GM19239 (cell line): ENCODE results near the gene ALKAL2.

Source experiments
- DNase-seq: peaks from one replicate; pipeline ENCODE4 v3.0.0; 2011; ENCODE audit warnings: low spot score; ENCODE audit not compliant: insufficient read length
- FAIRE-seq: peaks from 2 replicates; lab custom pipeline; 2011; peaks lifted over from hg19 to GRCh38; lab: Jason Lieb, UNC

The ALKAL2 gene

GRCh38 chr2:274503-274902, 13.4 kb downstream of the ALKAL2 start:
- FAIRE-seq (no peak), DNase-seq (no peak)

GRCh38 chr2:273333-273732, 14.6 kb downstream of the ALKAL2 start:
- DNase-seq (no peak), FAIRE-seq (no peak)

- DNase-seq, result no peak
- FAIRE-seq, result no peak
These were observed 16.0 kb downstream of the ALKAL2 start for GRCh38 chr2:271917-272316.

GRCh38 chr2:270861-271260, 17.0 kb downstream of the ALKAL2 start:
- no peak for DNase-seq
- FAIRE-seq, result no peak

GRCh38 chr2:269356-270030, 18.4 kb downstream of the ALKAL2 start:
- FAIRE-seq (no peak), DNase-seq (no peak)

- DNase-seq, result no peak
- FAIRE-seq, result no peak
These were observed 19.6 kb downstream of the ALKAL2 start for GRCh38 chr2:268323-268722.

- DNase-seq, result peak; percentile 95
- FAIRE-seq, result peak; percentile 88
These were observed 23.1 kb downstream of the ALKAL2 start, which contains the start of gene ACP1 for GRCh38 chr2:264493-265468. Gene ACP1, plus strand, starts transcription at chr2:264947. Its CDS starts 18 bp downstream, at chr2:264965.

- no peak for FAIRE-seq
These were observed 24.0 kb downstream of the ALKAL2 start, which contains the start of gene SH3YL1 for GRCh38 chr2:263774-264492. Gene SH3YL1, minus strand, starts transcription at chr2:264032. Its CDS starts 48 bp downstream, at chr2:263984.

GRCh38 chr2:263022-263738, 24.7 kb downstream of the ALKAL2 start:
- FAIRE-seq, result no peak
- DNase-seq, result no peak

More at GRCh38 chr2:263774-264492, 24.0 kb downstream of the ALKAL2 start, which contains the start of gene SH3YL1:
- peak; percentile 35 for DNase-seq

GRCh38 chr2:262117-262516, 25.8 kb downstream of the ALKAL2 start:
- FAIRE-seq (no peak), DNase-seq (no peak)

- no peak for FAIRE-seq
- DNase-seq, result no peak
These were observed 27.3 kb downstream of the ALKAL2 start for GRCh38 chr2:260507-261161.

- no peak for FAIRE-seq
- DNase-seq, result no peak
These were observed 28.0 kb downstream of the ALKAL2 start for GRCh38 chr2:259789-260331.

- no peak for FAIRE-seq
- DNase-seq, result no peak
These were observed 29.0 kb downstream of the ALKAL2 start for GRCh38 chr2:258933-259332.

GRCh38 chr2:257842-258241, 30.0 kb downstream of the ALKAL2 start:
- FAIRE-seq, result no peak
- no peak for DNase-seq

GRCh38 chr2:257429-257828, 30.5 kb downstream of the ALKAL2 start:
- FAIRE-seq, result no peak

GRCh38 chr2:256094-256493, 31.8 kb downstream of the ALKAL2 start:
- DNase-seq (no peak), FAIRE-seq (no peak)

More at GRCh38 chr2:257429-257828, 30.5 kb downstream of the ALKAL2 start:
- no peak for DNase-seq

- FAIRE-seq (no peak), DNase-seq (no peak)
These were observed 32.7 kb downstream of the ALKAL2 start for GRCh38 chr2:255195-255594.

- DNase-seq, result no peak
- no peak for FAIRE-seq
These were observed 33.6 kb downstream of the ALKAL2 start for GRCh38 chr2:254241-254640.

- FAIRE-seq (no peak), DNase-seq (no peak)
These were observed 34.7 kb downstream of the ALKAL2 start for GRCh38 chr2:253202-253638.
